HepG2 (cell line): ENCODE results near the gene ALB. TPM values are rescaled to one million over a fixed set of nuclear protein-coding genes. Genes with fewer than 3 reads are reported as not detected.

ENCODE experiments used
- CBX2 ChIP-seq, 2 experiments: fragments of 200-600 bp in 1 of 2; sonication (generic); formaldehyde crosslinking in 1 of 2; IDR thresholded peaks; 2 replicates each; pipeline versions ENCODE4 v1.7.0 to v1.8.1; 2018 to 2022; ENCODE audit warnings: low read depth in 2 of 2, low read length in 1 of 2, mild to moderate bottlenecking in 1 of 2, missing genetic modification reagents in 1 of 2
- ETS1 ChIP-seq: sonication (generic); formaldehyde crosslinking; IDR thresholded peaks from 2 replicates; pipeline ENCODE4 v1.4.0; 2020; ENCODE audit warnings: missing genetic modification reagents
- MAFG ChIP-seq: sonication (generic); formaldehyde crosslinking; IDR thresholded peaks from 2 replicates; pipeline ENCODE4 v1.5.1; 2020; ENCODE audit warnings: mild to moderate bottlenecking, missing genetic modification reagents
- MAFK ChIP-seq, 2 experiments: IDR thresholded peaks in 1 of 2; conservative IDR thresholded peaks in 1 of 2; 2 replicates each; pipeline ENCODE4 v1.6.1; 2011; ENCODE audit warnings: improper control_type of control experiment in 2 of 2, low read length in 2 of 2
- ZBTB38 ChIP-seq: sonication (generic); formaldehyde crosslinking; IDR thresholded peaks from 2 replicates; pipeline ENCODE4 v1.5.1; 2020; ENCODE audit warnings: mild to moderate bottlenecking, missing genetic modification reagents
- ZBTB7A ChIP-seq: sonication (generic); formaldehyde crosslinking; IDR thresholded peaks from 2 replicates; pipeline ENCODE4 v1.8.0; 2022; ENCODE audit warnings: mild to moderate bottlenecking, missing genetic modification reagents
- ZNF33A ChIP-seq: sonication (generic); formaldehyde crosslinking; IDR thresholded peaks from 2 replicates; pipeline ENCODE4 v1.5.1; 2020; ENCODE audit warnings: missing genetic modification reagents, mild to moderate bottlenecking, moderate library complexity, borderline replicate concordance
- ZNF713 ChIP-seq: sonication (generic); formaldehyde crosslinking; IDR thresholded peaks from 2 replicates; pipeline ENCODE4 v1.4.0; 2020; ENCODE audit warnings: mild to moderate bottlenecking, missing genetic modification reagents
- polyA plus RNA-seq, 8 experiments: library from polyadenylated mRNA; depleted of rRNA in 3 of 8; stranded (reverse) in 7 of 8; unstranded in 1 of 8; fragments of >200 nt; fragmentation: Illumina TruSeq in 4 of 8; extraction: Trizol in 4 of 8; gene quantifications; 2 replicates each; pipeline versions ENCODE4 v1.2.1 to v1.2.3, GENCODE V29; 2011 to 2016; ENCODE audit warnings: low read depth in 4 of 8, missing spikeins in 1 of 8, mixed read lengths in 1 of 8; ENCODE audit not compliant: insufficient read depth in 1 of 8
- total RNA-seq, 5 experiments: library from RNA; depleted of rRNA; stranded (reverse); fragments of >200 nt; fragmentation: Illumina TruSeq; extraction: Trizol; gene quantifications; 2 replicates each; pipeline ENCODE4 v1.2.3, GENCODE V29; 2016; ENCODE audit warnings: low read depth in 1 of 5
- TF ChIP-seq, protein P1 (sequence below): sonication (generic); formaldehyde crosslinking; IDR thresholded peaks from 2 replicates; pipeline ENCODE4 v1.4.0; 2020; ENCODE audit warnings: missing genetic modification reagents
- TF ChIP-seq, protein P2 (sequence below): IDR thresholded peaks from 2 replicates; pipeline ENCODE4 v1.6.1; 2018; ENCODE audit warnings: missing genetic modification reagents
- TF ChIP-seq, protein P3 (sequence below): IDR thresholded peaks from 2 replicates; pipeline ENCODE4 v1.6.1; 2016; ENCODE audit warnings: low read depth, borderline replicate concordance
- TF ChIP-seq, protein P4 (sequence below): sonication (generic); formaldehyde crosslinking; IDR thresholded peaks from 2 replicates; pipeline ENCODE4 v1.9.0; 2021; ENCODE audit warnings: missing genetic modification reagents, borderline replicate concordance
- TF ChIP-seq, protein P5 (sequence below): sonication (generic); formaldehyde crosslinking; IDR thresholded peaks from 2 replicates; pipeline ENCODE4 v1.4.0; 2020; ENCODE audit warnings: mild to moderate bottlenecking, missing genetic modification reagents

ALB gene
- total and polyA plus RNA-seq, 2 of the 13 experiments (the other 11 are each of a cell fraction or from before 2014, with no cell fraction given) = 22,259 to 22,625 TPM

- TF ChIP-seq, protein P1, sequence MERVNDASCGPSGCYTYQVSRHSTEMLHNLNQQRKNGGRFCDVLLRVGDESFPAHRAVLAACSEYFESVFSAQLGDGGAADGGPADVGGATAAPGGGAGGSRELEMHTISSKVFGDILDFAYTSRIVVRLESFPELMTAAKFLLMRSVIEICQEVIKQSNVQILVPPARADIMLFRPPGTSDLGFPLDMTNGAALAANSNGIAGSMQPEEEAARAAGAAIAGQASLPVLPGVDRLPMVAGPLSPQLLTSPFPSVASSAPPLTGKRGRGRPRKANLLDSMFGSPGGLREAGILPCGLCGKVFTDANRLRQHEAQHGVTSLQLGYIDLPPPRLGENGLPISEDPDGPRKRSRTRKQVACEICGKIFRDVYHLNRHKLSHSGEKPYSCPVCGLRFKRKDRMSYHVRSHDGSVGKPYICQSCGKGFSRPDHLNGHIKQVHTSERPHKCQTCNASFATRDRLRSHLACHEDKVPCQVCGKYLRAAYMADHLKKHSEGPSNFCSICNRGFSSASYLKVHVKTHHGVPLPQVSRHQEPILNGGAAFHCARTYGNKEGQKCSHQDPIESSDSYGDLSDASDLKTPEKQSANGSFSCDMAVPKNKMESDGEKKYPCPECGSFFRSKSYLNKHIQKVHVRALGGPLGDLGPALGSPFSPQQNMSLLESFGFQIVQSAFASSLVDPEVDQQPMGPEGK (CRISPR knock-in tag) = no peak
- TF ChIP-seq, protein P2, sequence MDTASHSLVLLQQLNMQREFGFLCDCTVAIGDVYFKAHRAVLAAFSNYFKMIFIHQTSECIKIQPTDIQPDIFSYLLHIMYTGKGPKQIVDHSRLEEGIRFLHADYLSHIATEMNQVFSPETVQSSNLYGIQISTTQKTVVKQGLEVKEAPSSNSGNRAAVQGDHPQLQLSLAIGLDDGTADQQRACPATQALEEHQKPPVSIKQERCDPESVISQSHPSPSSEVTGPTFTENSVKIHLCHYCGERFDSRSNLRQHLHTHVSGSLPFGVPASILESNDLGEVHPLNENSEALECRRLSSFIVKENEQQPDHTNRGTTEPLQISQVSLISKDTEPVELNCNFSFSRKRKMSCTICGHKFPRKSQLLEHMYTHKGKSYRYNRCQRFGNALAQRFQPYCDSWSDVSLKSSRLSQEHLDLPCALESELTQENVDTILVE (CRISPR knock-in tag) = no peak
- TF ChIP-seq CBX2 (IDR thresholded peaks at IDR 0.05; ENCODE audit: low read depth, low read length) = no peak
- no peak for TF ChIP-seq CBX2 (CRISPR knock-in tag; IDR thresholded peaks at IDR 0.05; ENCODE audit: low read depth)
- no peak for TF ChIP-seq ZNF713 (CRISPR knock-in tag)
- TF ChIP-seq ETS1 (CRISPR knock-in tag) = no peak
- TF ChIP-seq ZBTB7A (CRISPR knock-in tag) = no peak
- TF ChIP-seq MAFK (conservative IDR thresholded peaks at IDR 0.05 in 1 of 2, IDR thresholded peaks at IDR 0.05 in 1 of 2; ENCODE audit: low read length in 2 of 2) = no peak
- TF ChIP-seq, protein P3, sequence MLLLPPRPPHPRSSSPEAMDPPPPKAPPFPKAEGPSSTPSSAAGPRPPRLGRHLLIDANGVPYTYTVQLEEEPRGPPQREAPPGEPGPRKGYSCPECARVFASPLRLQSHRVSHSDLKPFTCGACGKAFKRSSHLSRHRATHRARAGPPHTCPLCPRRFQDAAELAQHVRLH (CRISPR knock-in tag) = no peak
- TF ChIP-seq, protein P4, sequence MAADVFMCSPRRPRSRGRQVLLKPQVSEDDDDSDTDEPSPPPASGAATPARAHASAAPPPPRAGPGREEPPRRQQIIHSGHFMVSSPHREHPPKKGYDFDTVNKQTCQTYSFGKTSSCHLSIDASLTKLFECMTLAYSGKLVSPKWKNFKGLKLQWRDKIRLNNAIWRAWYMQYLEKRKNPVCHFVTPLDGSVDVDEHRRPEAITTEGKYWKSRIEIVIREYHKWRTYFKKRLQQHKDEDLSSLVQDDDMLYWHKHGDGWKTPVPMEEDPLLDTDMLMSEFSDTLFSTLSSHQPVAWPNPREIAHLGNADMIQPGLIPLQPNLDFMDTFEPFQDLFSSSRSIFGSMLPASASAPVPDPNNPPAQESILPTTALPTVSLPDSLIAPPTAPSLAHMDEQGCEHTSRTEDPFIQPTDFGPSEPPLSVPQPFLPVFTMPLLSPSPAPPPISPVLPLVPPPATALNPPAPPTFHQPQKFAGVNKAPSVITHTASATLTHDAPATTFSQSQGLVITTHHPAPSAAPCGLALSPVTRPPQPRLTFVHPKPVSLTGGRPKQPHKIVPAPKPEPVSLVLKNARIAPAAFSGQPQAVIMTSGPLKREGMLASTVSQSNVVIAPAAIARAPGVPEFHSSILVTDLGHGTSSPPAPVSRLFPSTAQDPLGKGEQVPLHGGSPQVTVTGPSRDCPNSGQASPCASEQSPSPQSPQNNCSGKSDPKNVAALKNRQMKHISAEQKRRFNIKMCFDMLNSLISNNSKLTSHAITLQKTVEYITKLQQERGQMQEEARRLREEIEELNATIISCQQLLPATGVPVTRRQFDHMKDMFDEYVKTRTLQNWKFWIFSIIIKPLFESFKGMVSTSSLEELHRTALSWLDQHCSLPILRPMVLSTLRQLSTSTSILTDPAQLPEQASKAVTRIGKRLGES = no peak
- TF ChIP-seq MAFG = no peak
- TF ChIP-seq, protein P5, sequence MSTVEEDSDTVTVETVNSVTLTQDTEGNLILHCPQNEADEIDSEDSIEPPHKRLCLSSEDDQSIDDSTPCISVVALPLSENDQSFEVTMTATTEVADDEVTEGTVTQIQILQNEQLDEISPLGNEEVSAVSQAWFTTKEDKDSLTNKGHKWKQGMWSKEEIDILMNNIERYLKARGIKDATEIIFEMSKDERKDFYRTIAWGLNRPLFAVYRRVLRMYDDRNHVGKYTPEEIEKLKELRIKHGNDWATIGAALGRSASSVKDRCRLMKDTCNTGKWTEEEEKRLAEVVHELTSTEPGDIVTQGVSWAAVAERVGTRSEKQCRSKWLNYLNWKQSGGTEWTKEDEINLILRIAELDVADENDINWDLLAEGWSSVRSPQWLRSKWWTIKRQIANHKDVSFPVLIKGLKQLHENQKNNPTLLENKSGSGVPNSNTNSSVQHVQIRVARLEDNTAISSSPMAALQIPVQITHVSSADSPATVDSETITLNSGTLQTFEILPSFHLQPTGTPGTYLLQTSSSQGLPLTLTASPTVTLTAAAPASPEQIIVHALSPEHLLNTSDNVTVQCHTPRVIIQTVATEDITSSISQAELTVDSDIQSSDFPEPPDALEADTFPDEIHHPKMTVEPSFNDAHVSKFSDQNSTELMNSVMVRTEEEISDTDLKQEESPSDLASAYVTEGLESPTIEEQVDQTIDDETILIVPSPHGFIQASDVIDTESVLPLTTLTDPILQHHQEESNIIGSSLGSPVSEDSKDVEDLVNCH (CRISPR knock-in tag) = no peak
- TF ChIP-seq ZNF33A = no peak
- no peak for TF ChIP-seq ZBTB38
These were observed 54.3 kb downstream of the ALB start (continued) for GRCh38 chr4:73458184-73459047.
